Measurements from ENCODE around the gene RNF223. TPM values are rescaled to one million over a fixed set of nuclear protein-coding genes. Genes with fewer than 3 reads are reported as not detected.

RNF223 gene
- total and polyA plus RNA-seq, 2 of the 8 experiments (the other 6 are each of a cell fraction or from before 2014, with no cell fraction given), result not detected

DNA sequence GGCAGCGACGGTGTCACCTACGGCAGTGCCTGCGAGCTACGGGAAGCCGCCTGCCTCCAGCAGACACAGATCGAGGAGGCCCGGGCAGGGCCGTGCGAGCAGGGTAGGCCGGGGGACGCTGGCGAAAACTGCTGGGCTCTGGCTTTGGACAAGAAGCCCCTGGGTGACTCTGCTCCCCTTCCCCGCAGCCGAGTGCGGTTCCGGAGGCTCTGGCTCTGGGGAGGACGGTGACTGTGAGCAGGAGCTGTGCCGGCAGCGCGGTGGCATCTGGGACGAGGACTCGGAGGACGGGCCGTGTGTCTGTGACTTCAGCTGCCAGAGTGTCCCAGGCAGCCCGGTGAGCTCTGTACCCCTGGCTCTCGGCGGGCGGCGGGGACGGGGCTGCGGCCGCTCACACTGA, 30.2 kb downstream of the RNF223 start:
- Histone ChIP-seq H4K8ac (ENCODE audit: extremely low read depth, insufficient read depth, low read length) (no peak overlapping the region), H3K27ac (ENCODE audit: low read depth, low read length) (no peak overlapping the region), H3K4me3 (ENCODE audit: extremely low read depth in 1 of 4, insufficient read depth in 2 of 4, low read depth in 3 of 4, low read length in 4 of 4) (no peak overlapping the region), H2BK20ac (ENCODE audit: low read length) (no peak overlapping the region), H4K20me1 (replicated peaks in 1 of 2; ENCODE audit: control insufficient read depth in 1 of 2, insufficient read depth in 2 of 2, low read length in 2 of 2) (peaks cover 19 to 38% of the 10 kb centered on the region in 2 experiments), H3K79me1 (ENCODE audit: low read depth, low read length) (peaks cover 7% of the 10 kb centered on the region; the same call in 1 of the 2 replicates), H3K56ac (replicated peaks; ENCODE audit: insufficient read length, low read depth, low read length) (no peak overlapping the region), H2AK5ac (ENCODE audit: low read depth, low read length) (no peak overlapping the region), H3K14ac (ENCODE audit: insufficient read length) (no peak overlapping the region), H2BK120ac (replicated peaks; ENCODE audit: low read depth, low read length) (no peak overlapping the region), H3K23me2 (ENCODE audit: low read depth, low read length) (peaks cover 8% of the 10 kb centered on the region; the same call in 1 of the 2 replicates), H3K79me2 (ENCODE audit: control insufficient read depth in 1 of 2, insufficient read depth in 2 of 2, low read length in 2 of 2) (no peaks in the 10 kb centered on the region), H2BK12ac (ENCODE audit: low read depth, low read length) (no peak overlapping the region), H2BK15ac (ENCODE audit: low read length) (no peak overlapping the region), H4K91ac (replicated peaks; ENCODE audit: insufficient read length, low read length) (no peak overlapping the region), H2AFZ (ENCODE audit: low read length) (no peak overlapping the region), H3K23ac (ENCODE audit: insufficient read length) (no peak overlapping the region), H3K4me2 (ENCODE audit: insufficient read depth in 1 of 2, low read depth in 2 of 2, low read length in 2 of 2) (no peak overlapping the region), H3K4me1 (replicated peaks in 1 of 4; ENCODE audit: control insufficient read depth in 3 of 4, insufficient read depth in 4 of 4, low read length in 3 of 4) (peaks cover 0 to 10% (median 2%) of the 10 kb centered on the region in 4 experiments; a peak in 4 of 7 replicates), H3K4ac (replicated peaks; ENCODE audit: insufficient read length, low read depth, low read length) (no peak overlapping the region), H3K36me3 (ENCODE audit: control insufficient read depth in 2 of 4, insufficient read depth in 4 of 4, low read length in 3 of 4) (peaks cover 6 to 56% (median 24%) of the 10 kb centered on the region in 4 experiments), H3K9me3 (ENCODE audit: insufficient read depth in 2 of 2, low read depth in 1 of 2, low read length in 1 of 2) (no peaks in the 10 kb centered on the region), H3K27me3 (replicated peaks in 1 of 4; ENCODE audit: control insufficient read depth in 3 of 4, extremely low read depth in 1 of 4, insufficient read depth in 3 of 4, low read length in 3 of 4) (peaks cover 0 to 16% (median 10%) of the 10 kb centered on the region in 4 experiments; a peak in 5 of 7 replicates), H4K5ac (ENCODE audit: insufficient read length, low read depth, low read length) (no peak overlapping the region), H3K18ac (ENCODE audit: extremely low read depth, low read length) (no peak overlapping the region), H2BK5ac (ENCODE audit: low read depth, low read length) (no peak overlapping the region), H3K9ac (replicated peaks in 1 of 4; ENCODE audit: extremely low read depth in 1 of 4, low read depth in 3 of 4, low read length in 3 of 4) (no peak overlapping the region)
- FAIRE-seq (no peak), DNase-seq (ENCODE audit: low read depth in 1 of 2, low spot score in 2 of 2) (no peak)
- ChIA-PET CTCF (ENCODE audit: partially characterized antibody) (interaction anchor here (1.0 to 2.5 kb wide), 5 partner anchors 15 to 59 kb away, joined by 3 to 11 read pairs (median 6); no protein-coding TSS in a partner anchor), POLR2A (ENCODE audit: partially characterized antibody) (interaction anchor here (1.4 to 3.8 kb wide), 5 partner anchors 10 to 21 kb away, joined by 6 to 19 read pairs (median 11); no protein-coding TSS in a partner anchor)
- 97% methylated on average over 27 of the region's 33 CpGs; no CpG with 5 or more reads in 1 of the 2 experiments for WGBS, 2 experiments (ENCODE audit: extremely low coverage in 1 of 2, insufficient coverage in 1 of 2, insufficient read length in 1 of 2, insufficient replicate concordance in 2 of 2, low coverage in 1 of 2, low lambda C conversion rate in 2 of 2, missing lambda C conversion rate in 1 of 2)
- no peak for TF ChIP-seq BRCA1 (IDR thresholded peaks at IDR 0.05; ENCODE audit: low read depth, low read length)
- TF ChIP-seq FOSL1 (IDR thresholded peaks at IDR 0.05; ENCODE audit: insufficient read depth, low read depth, low read length), result no peak
- TF ChIP-seq CHD1 (IDR thresholded peaks at IDR 0.05; ENCODE audit: low read depth, low read length), result no peak
- no peak for TF ChIP-seq SP4 (IDR thresholded peaks at IDR 0.05; ENCODE audit: low read length)
- TF ChIP-seq CREB1 (IDR thresholded peaks at IDR 0.05), result no peak
- no peak for TF ChIP-seq CEBPB (IDR thresholded peaks at IDR 0.05; ENCODE audit: low read depth, low read length)
- TF ChIP-seq TAF7 (optimal IDR thresholded peaks at IDR 0.05; ENCODE audit: borderline replicate concordance, low read depth, low read length), result no peak
- TF ChIP-seq SP1 (IDR thresholded peaks at IDR 0.05; ENCODE audit: low read depth, low read length), result no peak
- no peak for TF ChIP-seq KDM4A (IDR thresholded peaks at IDR 0.05; ENCODE audit: low read depth, low read length, severe bottlenecking)
- no peak for TF ChIP-seq SUZ12 (IDR thresholded peaks at IDR 0.05; ENCODE audit: low read length)
- no peak for TF ChIP-seq TBP (IDR thresholded peaks at IDR 0.05; ENCODE audit: low read depth, low read length)
- no peak for TF ChIP-seq EGR1 (IDR thresholded peaks at IDR 0.05; ENCODE audit: borderline replicate concordance, low read depth, low read length)

Measured in H1 (cell line).